ENCODE measurements around the gene PGK2. TPM values are rescaled to one million over a fixed set of nuclear protein-coding genes. Genes with fewer than 3 reads are reported as not detected.

Gene PGK2
- total and polyA plus RNA-seq, 2 experiments from 2014 or later, result not detected

DNA sequence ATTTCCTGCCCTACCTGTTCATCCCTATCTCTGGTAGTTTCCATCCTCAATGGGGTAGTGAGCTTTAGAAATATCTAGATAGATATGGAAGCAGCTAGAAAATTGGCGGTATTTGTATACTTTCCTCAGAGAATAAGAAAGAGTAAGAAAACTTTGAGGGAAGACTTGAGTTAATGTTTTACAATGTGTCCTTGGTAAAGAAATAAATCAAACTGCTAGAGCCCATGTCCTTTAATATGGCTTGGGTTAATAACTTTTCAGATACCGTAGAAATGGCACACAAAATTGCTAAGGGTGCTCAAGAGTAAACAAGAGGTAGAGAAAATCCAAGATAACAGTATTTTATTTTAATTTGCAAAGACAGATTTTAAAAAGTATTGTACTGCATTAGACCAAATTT, 28.1 kb upstream of the PGK2 start:
- H3K4me3 ChIP-seq, result no peak overlapping the region
- H3K27ac ChIP-seq, result no peak overlapping the region
- no peak for DNase-seq (ENCODE audit: low spot score)
- no peaks in the 10 kb centered on the region for H4K20me1 ChIP-seq (ENCODE audit: insufficient read depth, poor library complexity, severe bottlenecking)
- H3K4me2 ChIP-seq, result peak overlapping the region; percentile 2
- H3K9me3 ChIP-seq (ENCODE audit: low read depth), result no peaks in the 10 kb centered on the region
- TF ChIP-seq EZH2phosphoT487 (IDR thresholded peaks at IDR 0.05; ENCODE audit: low read depth, severe bottlenecking, unreplicated experiment) (no peak), EZH2 (IDR thresholded peaks at IDR 0.05; ENCODE audit: borderline replicate concordance) (no peak)
- TF ChIP-seq, protein P1, sequence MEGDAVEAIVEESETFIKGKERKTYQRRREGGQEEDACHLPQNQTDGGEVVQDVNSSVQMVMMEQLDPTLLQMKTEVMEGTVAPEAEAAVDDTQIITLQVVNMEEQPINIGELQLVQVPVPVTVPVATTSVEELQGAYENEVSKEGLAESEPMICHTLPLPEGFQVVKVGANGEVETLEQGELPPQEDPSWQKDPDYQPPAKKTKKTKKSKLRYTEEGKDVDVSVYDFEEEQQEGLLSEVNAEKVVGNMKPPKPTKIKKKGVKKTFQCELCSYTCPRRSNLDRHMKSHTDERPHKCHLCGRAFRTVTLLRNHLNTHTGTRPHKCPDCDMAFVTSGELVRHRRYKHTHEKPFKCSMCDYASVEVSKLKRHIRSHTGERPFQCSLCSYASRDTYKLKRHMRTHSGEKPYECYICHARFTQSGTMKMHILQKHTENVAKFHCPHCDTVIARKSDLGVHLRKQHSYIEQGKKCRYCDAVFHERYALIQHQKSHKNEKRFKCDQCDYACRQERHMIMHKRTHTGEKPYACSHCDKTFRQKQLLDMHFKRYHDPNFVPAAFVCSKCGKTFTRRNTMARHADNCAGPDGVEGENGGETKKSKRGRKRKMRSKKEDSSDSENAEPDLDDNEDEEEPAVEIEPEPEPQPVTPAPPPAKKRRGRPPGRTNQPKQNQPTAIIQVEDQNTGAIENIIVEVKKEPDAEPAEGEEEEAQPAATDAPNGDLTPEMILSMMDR (IDR thresholded peaks at IDR 0.05; ENCODE audit: poor library complexity), result no peak
- 81% methylated on average over 2 of the region's 2 CpGs for WGBS (ENCODE audit: low lambda C conversion rate, missing lambda C conversion rate)
- H2AFZ ChIP-seq, result no peak overlapping the region
- H3K36me3 ChIP-seq (replicated peaks; ENCODE audit: insufficient read depth, low read depth), result no peaks in the 10 kb centered on the region
- no peaks in the 10 kb centered on the region for H3K9me2 ChIP-seq (replicated peaks; ENCODE audit: insufficient read depth)
- no peaks in the 10 kb centered on the region for H3K4me1 ChIP-seq (ENCODE audit: insufficient read depth)
- H3K27me3 ChIP-seq, result no peaks in the 10 kb centered on the region
- H3K79me2 ChIP-seq, result no peaks in the 10 kb centered on the region

DNA sequence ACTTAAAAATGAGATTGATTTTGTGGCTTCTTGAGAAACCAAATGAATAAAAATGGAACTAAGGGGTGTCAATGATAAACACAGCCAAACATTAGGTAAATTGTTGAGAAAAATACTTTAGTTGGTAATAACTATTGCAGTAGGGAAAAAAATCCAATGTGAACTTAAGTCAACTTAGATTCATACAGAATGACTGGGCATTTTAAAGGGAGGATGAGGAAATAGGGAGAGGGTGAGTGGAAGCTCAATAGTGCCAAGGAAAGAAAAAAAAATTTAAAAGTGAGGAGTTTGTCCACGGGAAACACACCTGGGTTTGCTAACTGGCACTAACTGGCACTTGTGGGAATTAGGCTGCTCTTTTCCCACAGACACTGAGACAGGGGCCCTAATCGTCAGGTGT, 26.2 kb upstream of the PGK2 start:
- H3K36me3 ChIP-seq (replicated peaks; ENCODE audit: insufficient read depth, low read depth), result no peaks in the 10 kb centered on the region
- no peaks in the 10 kb centered on the region for H3K27me3 ChIP-seq
- no peak overlapping the region for H2AFZ ChIP-seq
- 79% methylated on average over 2 of the region's 2 CpGs for WGBS (ENCODE audit: low lambda C conversion rate, missing lambda C conversion rate)
- TF ChIP-seq, protein P1 (IDR thresholded peaks at IDR 0.05; ENCODE audit: poor library complexity), result no peak
- TF ChIP-seq EZH2 (IDR thresholded peaks at IDR 0.05; ENCODE audit: borderline replicate concordance), result no peak
- TF ChIP-seq EZH2phosphoT487 (IDR thresholded peaks at IDR 0.05; ENCODE audit: low read depth, severe bottlenecking, unreplicated experiment), result no peak
- H3K9me3 ChIP-seq (ENCODE audit: low read depth), result no peaks in the 10 kb centered on the region
- no peaks in the 10 kb centered on the region for H3K9me2 ChIP-seq (replicated peaks; ENCODE audit: insufficient read depth)
- H3K4me1 ChIP-seq (ENCODE audit: insufficient read depth), result no peaks in the 10 kb centered on the region
- no peaks in the 10 kb centered on the region for H3K79me2 ChIP-seq
- H4K20me1 ChIP-seq (ENCODE audit: insufficient read depth, poor library complexity, severe bottlenecking), result no peaks in the 10 kb centered on the region
- H3K4me2 ChIP-seq, result no peak overlapping the region
- no peak overlapping the region for H3K27ac ChIP-seq
- DNase-seq (ENCODE audit: low spot score), result no peak
- H3K4me3 ChIP-seq, result no peak overlapping the region

DNA sequence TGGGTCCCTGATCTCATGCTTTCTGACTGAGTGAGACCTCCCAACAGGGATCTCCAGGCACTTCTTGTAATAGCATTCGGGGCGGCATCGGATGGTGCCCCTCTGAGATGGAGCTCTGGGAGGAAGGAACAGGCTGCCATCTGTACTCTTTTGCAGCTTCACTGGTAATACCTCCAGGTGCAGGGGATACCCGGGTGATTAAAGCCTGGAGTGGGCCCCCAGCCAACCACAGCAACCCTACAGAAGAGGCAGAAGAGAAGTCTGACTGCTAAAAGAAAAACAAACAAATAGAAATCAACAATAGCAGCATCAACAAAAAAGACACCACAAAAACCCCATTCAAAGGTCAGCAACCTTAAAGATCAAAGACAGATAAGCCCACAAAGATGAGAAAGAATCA, 19.1 kb upstream of the PGK2 start:
- Histone ChIP-seq H3K4me3 (no peak overlapping the region), H3K79me2 (no peaks in the 10 kb centered on the region), H3K27ac (no peak overlapping the region), H3K36me3 (replicated peaks; ENCODE audit: insufficient read depth, low read depth) (no peaks in the 10 kb centered on the region), H3K4me1 (ENCODE audit: insufficient read depth) (no peaks in the 10 kb centered on the region), H2AFZ (no peak overlapping the region), H3K4me2 (no peak overlapping the region), H4K20me1 (ENCODE audit: insufficient read depth, poor library complexity, severe bottlenecking) (no peaks in the 10 kb centered on the region), H3K9me2 (replicated peaks; ENCODE audit: insufficient read depth) (no peaks in the 10 kb centered on the region), H3K27me3 (no peaks in the 10 kb centered on the region), H3K9me3 (ENCODE audit: low read depth) (no peaks in the 10 kb centered on the region)
- no peak for DNase-seq (ENCODE audit: low spot score)
- 90% methylated on average over 4 of the region's 4 CpGs for WGBS (ENCODE audit: low lambda C conversion rate, missing lambda C conversion rate)
- TF ChIP-seq, protein P1 (IDR thresholded peaks at IDR 0.05; ENCODE audit: poor library complexity), result no peak
- TF ChIP-seq EZH2phosphoT487 (IDR thresholded peaks at IDR 0.05; ENCODE audit: low read depth, severe bottlenecking, unreplicated experiment), result no peak
- TF ChIP-seq EZH2 (IDR thresholded peaks at IDR 0.05; ENCODE audit: borderline replicate concordance), result no peak

DNA sequence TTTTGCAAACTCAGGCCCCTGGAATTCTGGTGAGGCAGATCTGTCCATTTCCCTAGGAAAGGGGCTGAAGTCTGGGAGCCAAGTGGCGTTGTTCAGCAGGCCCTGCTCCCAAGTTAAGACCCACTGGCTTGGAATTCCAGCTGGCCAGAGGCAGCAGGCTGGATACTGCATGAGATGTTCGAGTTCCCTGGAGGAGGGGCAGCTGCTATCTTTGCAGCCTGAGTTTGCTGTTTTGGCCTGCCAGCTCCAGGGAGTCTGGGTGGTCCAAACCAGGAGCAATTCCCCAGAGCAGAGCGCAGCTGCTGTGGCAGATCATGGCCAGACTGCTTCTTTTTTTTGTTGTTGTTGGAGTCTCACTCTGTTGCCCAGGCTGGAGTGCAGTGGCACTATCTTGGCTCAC, 18.2 kb upstream of the PGK2 start:
- no peak overlapping the region for H3K4me2 ChIP-seq
- DNase-seq (ENCODE audit: low spot score), result no peak
- TF ChIP-seq EZH2 (IDR thresholded peaks at IDR 0.05; ENCODE audit: borderline replicate concordance), result no peak
- TF ChIP-seq, protein P1 (IDR thresholded peaks at IDR 0.05; ENCODE audit: poor library complexity), result no peak
- TF ChIP-seq EZH2phosphoT487 (IDR thresholded peaks at IDR 0.05; ENCODE audit: low read depth, severe bottlenecking, unreplicated experiment), result no peak
- H3K27me3 ChIP-seq, result no peaks in the 10 kb centered on the region
- H3K27ac ChIP-seq, result no peak overlapping the region
- H2AFZ ChIP-seq, result no peak overlapping the region
- no peaks in the 10 kb centered on the region for H4K20me1 ChIP-seq (ENCODE audit: insufficient read depth, poor library complexity, severe bottlenecking)
- no peaks in the 10 kb centered on the region for H3K79me2 ChIP-seq
- no peaks in the 10 kb centered on the region for H3K9me2 ChIP-seq (replicated peaks; ENCODE audit: insufficient read depth)
- 64% methylated on average over 3 of the region's 3 CpGs for WGBS (ENCODE audit: low lambda C conversion rate, missing lambda C conversion rate)
- H3K9me3 ChIP-seq (ENCODE audit: low read depth), result no peaks in the 10 kb centered on the region
- H3K4me3 ChIP-seq, result no peak overlapping the region
- no peaks in the 10 kb centered on the region for H3K4me1 ChIP-seq (ENCODE audit: insufficient read depth)
- no peaks in the 10 kb centered on the region for H3K36me3 ChIP-seq (replicated peaks; ENCODE audit: insufficient read depth, low read depth)
